Transverse colon (tissue), 4 donors: ENCODE measurements around the gene ADCY4. TPM values are rescaled to one million over a fixed set of nuclear protein-coding genes. Genes with fewer than 3 reads are reported as not detected.

ENCODE experiments used
- DNase-seq: peaks from one replicate; pipeline ENCODE4 v3.0.0-alpha.2; 2019
- H3K27ac ChIP-seq, 4 donors: fragments of 200-600 bp; sonication (generic); 2 replicates each; pipeline ENCODE4 v1.5.1; 2016 to 2018; ENCODE audit warnings: inconsistent platforms in 4 of 4
- H3K27me3 ChIP-seq: fragments of 200-600 bp; sonication (generic); 2 replicates; pipeline ENCODE4 v1.5.1; 2017; ENCODE audit warnings: inconsistent platforms
- H3K36me3 ChIP-seq, 4 donors: fragments of 200-600 bp; sonication (generic); 2 replicates each; pipeline ENCODE4 v1.5.1; 2017 to 2019; ENCODE audit warnings: inconsistent platforms in 4 of 4
- H3K4me1 ChIP-seq, 4 donors: fragments of 200-600 bp; sonication (generic); 2 replicates each; pipeline ENCODE4 v1.5.1; 2017 to 2020; ENCODE audit warnings: inconsistent platforms in 4 of 4
- H3K4me3 ChIP-seq, 4 donors: fragments of 200-600 bp; sonication (generic); 1 replicate in 1 of 4; 2 replicates in 3 of 4; pipeline versions ENCODE4 v1.5.1 to v1.6.1; 2017 to 2019; ENCODE audit warnings: inconsistent platforms in 4 of 4
- H3K9me3 ChIP-seq, 2 donors: fragments of 200-600 bp; sonication (generic); 2 replicates each; pipeline ENCODE4 v1.5.1; 2017 to 2019; ENCODE audit warnings: inconsistent platforms in 2 of 2
- EP300 ChIP-seq: sonication (generic); formaldehyde crosslinking; IDR thresholded peaks from one replicate; pipeline ENCODE4 v1.6.1; 2017; ENCODE audit warnings: antibody characterized with exemption, low read depth
- POLR2A ChIP-seq: fragments of 450-650 bp; IDR thresholded peaks from one replicate; pipeline ENCODE4 v1.6.1; 2016; ENCODE audit warnings: antibody characterized with exemption, mild to moderate bottlenecking, moderate library complexity
- POLR2AphosphoS5 ChIP-seq, 3 donors: sonication (generic); formaldehyde crosslinking; IDR thresholded peaks; one replicate each; pipeline ENCODE4 v1.6.1; 2016; ENCODE audit warnings: antibody characterized with exemption in 3 of 3
- WGBS, 2 donors: methylation state at CpG; one replicate each; pipeline ENCODE4 v1.1.5; 2018; ENCODE audit warnings: low coverage in 1 of 2; 5-methylcytosine and 5-hydroxymethylcytosine counted together
- in situ Hi-C, 4 donors: fragments of 200-750 bp; cut with MboI; loops; one replicate each; pipeline versions ENCODE4 v1.15.0 to v1.15.1; 2017; ENCODE audit warnings: low sequenced_read_pairs in 3 of 4, low pct_ligation_motif_present in 1 of 4, low pct_unique_long_range_greater_than_20kb in 1 of 4
- intact Hi-C: fragments of 100-400 bp; cut with DNase I; formaldehyde crosslinking; loops from one replicate; pipeline ENCODE4 v1.15.1; 2023; ENCODE audit warnings: low total_unique reads
- total RNA-seq, 4 donors: library from RNA; depleted of rRNA; stranded (reverse); fragments of >200 nt; gene quantifications; one replicate each; pipeline ENCODE4 v1.1.0, GENCODE V29; 2016
- TF ChIP-seq, protein P1 (sequence below), 5 experiments: fragments of 200-600 bp in 3 of 5; fragments of 450-650 bp in 2 of 5; sonication (generic) in 3 of 5; IDR thresholded peaks; 1 replicate in 2 of 5; 2 replicates in 3 of 5; pipeline ENCODE4 v1.5.1; 2016 to 2017; ENCODE audit warnings: antibody characterized with exemption in 5 of 5, inconsistent platforms in 3 of 5, mild to moderate bottlenecking in 2 of 5, moderate library complexity in 1 of 5

The ADCY4 gene
- total RNA-seq, 4 donors from 2014 or later: 7.9 to 74.8 (median 21.3) TPM

DNA sequence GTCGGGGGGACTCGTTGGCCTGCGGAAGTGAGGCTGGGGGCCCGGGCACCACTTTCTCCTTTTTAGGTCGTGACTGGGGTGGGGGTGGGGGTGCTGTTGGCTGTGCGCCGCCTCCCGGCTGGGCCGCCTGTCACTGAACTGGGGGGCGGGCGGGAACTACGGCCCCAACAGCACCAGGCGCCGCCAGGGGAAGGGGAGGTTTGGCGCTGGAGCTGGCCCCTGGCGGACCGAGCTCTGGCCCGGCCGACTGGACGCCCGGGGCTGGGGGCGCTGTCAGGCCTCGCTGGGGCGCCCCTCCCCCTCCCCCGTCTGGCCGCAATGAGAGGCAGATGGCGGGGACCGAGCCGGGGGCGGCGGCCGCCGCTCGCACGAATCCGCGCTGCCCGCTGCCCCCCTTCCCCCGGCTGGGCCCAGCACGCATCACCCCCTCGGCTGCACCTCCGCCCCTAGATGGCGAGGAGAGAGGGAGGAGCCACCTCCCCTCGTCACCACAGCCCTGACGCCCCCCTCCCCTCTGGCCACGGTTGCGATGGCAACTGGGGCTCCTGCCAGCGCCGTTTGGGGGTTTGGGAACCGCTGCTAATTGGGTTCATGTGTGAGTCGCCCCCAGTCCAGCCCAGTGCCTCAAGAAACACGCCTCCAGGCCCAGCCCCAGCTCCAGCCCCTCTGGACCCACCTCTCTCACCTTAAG is 33.8 kb upstream of the ADCY4 start:
- TF ChIP-seq, protein P1, sequence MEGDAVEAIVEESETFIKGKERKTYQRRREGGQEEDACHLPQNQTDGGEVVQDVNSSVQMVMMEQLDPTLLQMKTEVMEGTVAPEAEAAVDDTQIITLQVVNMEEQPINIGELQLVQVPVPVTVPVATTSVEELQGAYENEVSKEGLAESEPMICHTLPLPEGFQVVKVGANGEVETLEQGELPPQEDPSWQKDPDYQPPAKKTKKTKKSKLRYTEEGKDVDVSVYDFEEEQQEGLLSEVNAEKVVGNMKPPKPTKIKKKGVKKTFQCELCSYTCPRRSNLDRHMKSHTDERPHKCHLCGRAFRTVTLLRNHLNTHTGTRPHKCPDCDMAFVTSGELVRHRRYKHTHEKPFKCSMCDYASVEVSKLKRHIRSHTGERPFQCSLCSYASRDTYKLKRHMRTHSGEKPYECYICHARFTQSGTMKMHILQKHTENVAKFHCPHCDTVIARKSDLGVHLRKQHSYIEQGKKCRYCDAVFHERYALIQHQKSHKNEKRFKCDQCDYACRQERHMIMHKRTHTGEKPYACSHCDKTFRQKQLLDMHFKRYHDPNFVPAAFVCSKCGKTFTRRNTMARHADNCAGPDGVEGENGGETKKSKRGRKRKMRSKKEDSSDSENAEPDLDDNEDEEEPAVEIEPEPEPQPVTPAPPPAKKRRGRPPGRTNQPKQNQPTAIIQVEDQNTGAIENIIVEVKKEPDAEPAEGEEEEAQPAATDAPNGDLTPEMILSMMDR (IDR thresholded peaks at IDR 0.05): no peak
- TF ChIP-seq POLR2AphosphoS5 (IDR thresholded peaks at IDR 0.05) (no peak), POLR2A (no peak), EP300 (no peak)
- WGBS, 2 donors: 7% methylated on average over 22 of the region's 52 CpGs; no CpG with 5 or more reads in 1 of the 2 donors
- Histone ChIP-seq H3K27ac (peak overlapping the region; percentile 89 to 93 (median 90)), H3K27me3 (peaks cover 16% of the 10 kb centered on the region), H3K4me3 (peak overlapping the region; percentile 55 to 74 (median 64)), H3K36me3 (peaks cover 0 to 4% (median 0%) of the 10 kb centered on the region in 4 donors), H3K4me1 (peaks cover 6 to 41% (median 28%) of the 10 kb centered on the region in 4 donors), H3K9me3 (no peaks in the 10 kb centered on the region)
- intact Hi-C loops (loop anchor here (2.0 kb wide), 1 partner anchor 62 kb away; no protein-coding TSS in a partner anchor), in situ Hi-C loops (loop anchor here in 2 of 4 donors (10.0 kb wide), 1 partner anchor 66 kb away; no protein-coding TSS in a partner anchor)
- DNase-seq: peak; percentile 45

DNA sequence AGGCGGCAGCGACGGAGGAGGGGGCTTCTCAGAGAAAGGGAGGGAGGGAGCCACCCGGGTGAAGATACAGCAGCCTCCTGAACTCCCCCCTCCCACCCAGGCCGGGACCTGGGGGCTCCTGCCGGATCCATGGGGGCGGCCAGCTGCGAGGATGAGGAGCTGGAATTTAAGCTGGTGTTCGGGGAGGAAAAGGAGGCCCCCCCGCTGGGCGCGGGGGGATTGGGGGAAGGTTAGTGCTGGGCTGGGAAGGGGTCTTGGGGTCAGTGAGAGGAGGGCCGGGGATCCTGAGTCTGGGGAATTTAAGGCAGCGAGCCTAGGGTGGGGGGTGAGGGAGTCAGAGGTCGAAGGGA is 33.3 kb upstream of the ADCY4 start:
- DNase-seq: no peak
- WGBS, 2 donors: 2% methylated on average over 15 of the region's 15 CpGs; no CpG with 5 or more reads in 1 of the 2 donors
- in situ Hi-C loops: loop anchor here in 2 of 4 donors (10.0 kb wide), 1 partner anchor 67 kb away; no protein-coding TSS in a partner anchor

DNA sequence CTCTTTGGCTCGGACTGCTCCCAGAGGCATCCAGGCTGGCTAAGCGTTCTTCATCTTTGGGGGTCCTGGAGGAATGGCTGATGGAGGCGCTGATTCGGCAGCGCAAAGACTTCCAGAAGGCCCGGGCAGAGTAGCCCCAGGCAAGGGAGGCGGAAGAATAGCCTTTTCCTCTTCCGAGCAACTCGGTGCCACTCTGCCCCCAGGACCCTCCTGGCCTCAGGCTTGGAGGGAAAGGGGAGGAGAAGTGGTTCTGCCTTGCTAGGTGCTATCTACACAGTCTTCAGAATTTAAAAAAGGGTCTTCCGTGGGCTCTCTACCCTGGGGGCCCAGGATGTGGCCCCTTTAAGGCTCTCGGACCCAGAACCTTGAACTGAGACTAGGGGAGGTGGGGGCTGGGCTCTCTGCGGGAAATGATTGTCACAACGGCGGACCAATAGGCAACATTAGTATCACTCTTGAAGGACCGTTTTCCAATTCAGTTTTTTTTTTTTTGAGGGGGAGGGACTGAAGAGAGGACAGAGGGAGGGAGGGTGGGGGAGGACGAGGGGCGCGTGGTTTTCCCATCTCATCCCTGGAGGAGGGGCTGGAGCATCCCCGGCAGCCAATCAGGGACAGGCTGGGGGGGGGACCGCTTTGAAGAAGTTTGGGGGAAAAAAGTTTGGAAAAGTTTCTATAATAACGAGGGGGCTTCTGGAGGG is 32.8 kb upstream of the ADCY4 start, which contains the start of gene NFATC4:
NFATC4 (plus strand) TSS at position 671 of the 698 bp plus-strand sequence. CDS start 157 bp downstream, outside the sequence.
- peak within 1 kb of the TSS; percentile 89 to 93 (median 90) for H3K27ac ChIP-seq
- intact Hi-C loops (loop anchor here (2.0 kb wide), 1 partner anchor 63 kb away; no protein-coding TSS in a partner anchor), in situ Hi-C loops (loop anchor here in 2 of 4 donors (10.0 kb wide), 1 partner anchor 67 kb away; no protein-coding TSS in a partner anchor)
- no peaks in the 10 kb centered on the region for H3K36me3 ChIP-seq
- peak; percentile 84 for DNase-seq
- H3K4me1 ChIP-seq: peaks cover 6 to 41% (median 28%) of the 10 kb centered on the region in 4 donors
- peaks cover 16% of the 10 kb centered on the region for H3K27me3 ChIP-seq
- H3K4me3 ChIP-seq: peak within 1 kb of the TSS; percentile 55 to 74 (median 64)
- 0 to 6% methylated on average over 5 to 21 of the region's 21 CpGs for WGBS, 2 donors
- no peaks in the 10 kb centered on the region for H3K9me3 ChIP-seq
- TF ChIP-seq EP300 (peak; percentile 4), POLR2A (no peak)

More for the DNA sequence above, 33.3 kb upstream of the ADCY4 start:
- Histone ChIP-seq H3K4me1 (peaks cover 6 to 41% (median 28%) of the 10 kb centered on the region in 4 donors), H3K36me3 (peaks cover 0 to 1% (median 0%) of the 10 kb centered on the region in 4 donors), H3K27me3 (peaks cover 16% of the 10 kb centered on the region), H3K27ac (peak overlapping the region; percentile 89 to 93 (median 90)), H3K4me3 (peak overlapping the region; percentile 55 to 74 (median 64)), H3K9me3 (no peaks in the 10 kb centered on the region)
- intact Hi-C loops: loop anchor here (2.0 kb wide), 1 partner anchor 63 kb away; no protein-coding TSS in a partner anchor
- TF ChIP-seq POLR2AphosphoS5 (IDR thresholded peaks at IDR 0.05): no peak

DNA sequence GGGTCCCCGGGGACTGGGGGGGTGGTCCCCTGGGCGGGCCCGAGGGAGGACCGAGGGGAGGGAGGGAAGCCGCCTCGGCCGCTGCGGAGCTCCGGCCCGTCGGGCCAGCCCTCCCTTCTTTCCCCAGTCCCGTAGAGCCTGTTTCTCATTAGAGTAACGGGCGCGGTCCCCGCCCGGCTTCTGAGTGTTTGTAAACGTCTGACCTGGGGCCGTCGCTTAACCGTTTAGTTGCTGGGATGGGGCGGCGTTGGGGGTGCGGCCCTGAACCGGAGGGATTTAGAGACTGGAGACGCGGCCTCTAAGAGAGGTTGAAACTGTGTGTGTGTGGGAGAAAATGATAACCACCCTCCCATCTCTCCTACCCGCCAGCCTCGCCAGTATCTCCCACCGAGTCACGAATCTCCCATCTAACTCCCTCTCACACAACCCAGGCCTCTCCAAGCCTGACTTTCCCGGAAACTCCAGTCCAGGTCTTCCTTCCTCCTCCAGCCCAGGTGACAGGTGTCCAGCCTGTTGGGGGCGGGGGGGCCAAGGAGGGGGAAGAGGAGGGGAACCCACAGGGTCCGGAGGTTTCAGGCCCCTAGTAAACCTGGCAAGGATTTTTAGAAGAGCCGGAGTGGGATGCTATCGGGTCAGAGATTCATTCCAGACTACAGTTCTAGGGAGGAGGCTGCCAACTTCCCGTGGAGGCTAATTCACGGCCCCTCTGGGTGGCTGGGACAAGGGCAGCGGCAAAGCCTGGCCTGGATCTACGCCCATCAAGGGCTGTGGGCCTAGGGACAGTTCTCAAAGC is 32.0 kb upstream of the ADCY4 start:
- Histone ChIP-seq H3K9me3 (no peaks in the 10 kb centered on the region), H3K27ac (peak overlapping the region; percentile 89 to 93 (median 90)), H3K4me1 (peaks cover 6 to 41% (median 28%) of the 10 kb centered on the region in 4 donors), H3K27me3 (peaks cover 16% of the 10 kb centered on the region), H3K36me3 (no peaks in the 10 kb centered on the region), H3K4me3 (peak overlapping the region; percentile 7 to 68 (median 57))
- intact Hi-C loops: no loop called here
- peak; percentile 94 for DNase-seq
- TF ChIP-seq, protein P1 (IDR thresholded peaks at IDR 0.05): peak in 1 of 5 experiments; percentile 22
- TF ChIP-seq POLR2AphosphoS5 (IDR thresholded peaks at IDR 0.05) (peak in 2 of 3 donors; percentile 21 to 81), EP300 (no peak), POLR2A (peak; percentile 74)
- in situ Hi-C loops: loop anchor here in 2 of 4 donors (10.0 kb wide), 1 partner anchor 68 kb away; no protein-coding TSS in a partner anchor
- 0 to 3% methylated on average over 3 to 40 of the region's 40 CpGs for WGBS, 2 donors
